CD4-positive, CD25-positive, alpha-beta regulatory T cell (primary cell): ENCODE data around the gene SLC38A8. TPM values are rescaled to one million over a fixed set of nuclear protein-coding genes. Genes with fewer than 3 reads are reported as not detected.

Experiments used
- ATAC-seq, 2 donors: fragments of 150-1000 bp; cut with Tn5 transposase; one replicate each; pipeline ENCODE4 v1.10.0; 2021; ENCODE audit warnings: low read depth in 2 of 2, moderate number of reproducible peaks in 2 of 2, moderate library complexity in 1 of 2
- DNase-seq, 3 donors: peaks; one replicate each; pipeline versions ENCODE4 v3.0.0 to v3.0.0-alpha.2; 2012 to 2022; ENCODE audit warnings: mixed read lengths in 1 of 3
- H3K27ac ChIP-seq: one replicate; pipeline ENCODE4 v1.7.0; 2013; ENCODE audit warnings: mild to moderate bottlenecking, low read length; ENCODE audit not compliant: insufficient read depth, poor library complexity, severe bottlenecking
- H3K27me3 ChIP-seq: one replicate; pipeline ENCODE4 v1.7.0; 2013; ENCODE audit warnings: low read length; ENCODE audit not compliant: control insufficient read depth, insufficient read depth
- H3K36me3 ChIP-seq: one replicate; pipeline ENCODE4 v1.7.0; 2013; ENCODE audit warnings: mild to moderate bottlenecking, low read length, moderate library complexity; ENCODE audit not compliant: control insufficient read depth, insufficient read depth
- H3K4me1 ChIP-seq: 2 replicates; pipeline ENCODE4 v1.7.0; 2013; ENCODE audit warnings: mild to moderate bottlenecking, low read length; ENCODE audit not compliant: insufficient read depth, control insufficient read depth, poor library complexity, severe bottlenecking
- H3K4me3 ChIP-seq: one replicate; pipeline ENCODE4 v1.7.0; 2013; ENCODE audit warnings: low read depth, mild to moderate bottlenecking, low read length, moderate library complexity
- H3K9me3 ChIP-seq, 2 experiments: 1 replicate in 1 of 2; 2 replicates in 1 of 2; pipeline ENCODE4 v1.7.0; 2013; ENCODE audit warnings: low read length in 2 of 2, mild to moderate bottlenecking in 1 of 2, moderate library complexity in 1 of 2; ENCODE audit not compliant: control insufficient read depth in 2 of 2
- H3K27ac Mint-ChIP-seq, 3 donors: one replicate each; pipeline ENCODE4 v1.8.0; 2020 to 2022; ENCODE audit warnings: mild to moderate bottlenecking in 3 of 3, mixed read lengths in 3 of 3, moderate library complexity in 2 of 3
- H3K27me3 Mint-ChIP-seq: one replicate; pipeline ENCODE4 v1.8.0; 2022; ENCODE audit warnings: mild to moderate bottlenecking, mixed read lengths
- H3K36me3 Mint-ChIP-seq: one replicate; pipeline ENCODE4 v1.8.0; 2020; ENCODE audit warnings: mixed read lengths
- H3K4me1 Mint-ChIP-seq, 4 donors: one replicate each; pipeline ENCODE4 v1.8.0; 2020 to 2022; ENCODE audit warnings: mixed read lengths in 4 of 4, mild to moderate bottlenecking in 1 of 4
- H3K4me3 Mint-ChIP-seq, 4 donors: one replicate each; pipeline ENCODE4 v1.8.0; 2020 to 2022; ENCODE audit warnings: mild to moderate bottlenecking in 4 of 4, mixed read lengths in 4 of 4, moderate library complexity in 3 of 4
- H3K9me3 Mint-ChIP-seq, 7 donors: one replicate each; pipeline ENCODE4 v1.8.0; 2020 to 2022; ENCODE audit warnings: mixed read lengths in 7 of 7, mild to moderate bottlenecking in 3 of 7, moderate library complexity in 2 of 7
- polyA plus RNA-seq, 4 donors: library from polyadenylated mRNA; unstranded; fragments of 300-500 nt; fragmentation: Illumina TruSeq; gene quantifications; one replicate each; pipeline ENCODE4 v1.2.3, GENCODE V29; 2021
- total RNA-seq: library from RNA; stranded (reverse); gene quantifications from one replicate; pipeline ENCODE4 v1.2.3, GENCODE V29; 2022

Gene SLC38A8
- total and polyA plus RNA-seq, 5 donors from 2014 or later = not detected

GRCh38 chr16:84068041-84068440 lies 25.4 kb upstream of the SLC38A8 start:
- Mint-ChIP-seq H3K9me3 (no peaks in the 10 kb centered on the region), H3K36me3 (peaks cover 43% of the 10 kb centered on the region), H3K4me1 (peaks cover 0 to 9% (median 0%) of the 10 kb centered on the region in 4 donors), H3K27ac (no peak overlapping the region), H3K27me3 (no peaks in the 10 kb centered on the region), H3K4me3 (no peak overlapping the region)
- Histone ChIP-seq H3K36me3 (peaks cover 96% of the 10 kb centered on the region), H3K27me3 (no peaks in the 10 kb centered on the region), H3K9me3 (no peaks in the 10 kb centered on the region), H3K4me1 (no peaks in the 10 kb centered on the region), H3K27ac (no peak overlapping the region), H3K4me3 (no peak overlapping the region)
- no peak for DNase-seq
- no peak for ATAC-seq

- no peak overlapping the region for H3K27ac Mint-ChIP-seq
- no peak for DNase-seq
- no peaks in the 10 kb centered on the region for H3K27me3 Mint-ChIP-seq
- no peak overlapping the region for H3K4me3 Mint-ChIP-seq
- H3K4me1 Mint-ChIP-seq = peaks cover 0 to 11% (median 1%) of the 10 kb centered on the region in 4 donors
- no peak for ATAC-seq
- no peaks in the 10 kb centered on the region for H3K27me3 ChIP-seq
- H3K9me3 Mint-ChIP-seq = no peaks in the 10 kb centered on the region
- H3K4me1 ChIP-seq = no peaks in the 10 kb centered on the region
- H3K36me3 ChIP-seq = peaks cover 96% of the 10 kb centered on the region
- H3K27ac ChIP-seq = no peak overlapping the region
- H3K4me3 ChIP-seq = no peak overlapping the region
- peaks cover 47% of the 10 kb centered on the region for H3K36me3 Mint-ChIP-seq
- H3K9me3 ChIP-seq = no peaks in the 10 kb centered on the region
These were observed 25.0 kb upstream of the SLC38A8 start for GRCh38 chr16:84067640-84068039.

GRCh38 chr16:84065536-84066132 lies 23.0 kb upstream of the SLC38A8 start:
- ATAC-seq = no peak

GRCh38 chr16:84063980-84064379 lies 21.4 kb upstream of the SLC38A8 start:
- peaks cover 52% of the 10 kb centered on the region for H3K36me3 Mint-ChIP-seq
- H3K4me1 Mint-ChIP-seq = peaks cover 0 to 11% (median 2%) of the 10 kb centered on the region in 4 donors
- no peak overlapping the region for H3K4me3 ChIP-seq
- H3K27ac Mint-ChIP-seq = no peak overlapping the region
- no peaks in the 10 kb centered on the region for H3K9me3 Mint-ChIP-seq
- ATAC-seq = no peak
- H3K4me1 ChIP-seq = no peaks in the 10 kb centered on the region
- H3K9me3 ChIP-seq = no peaks in the 10 kb centered on the region
- H3K36me3 ChIP-seq = peaks cover 94% of the 10 kb centered on the region
- H3K27me3 Mint-ChIP-seq = no peaks in the 10 kb centered on the region
- H3K4me3 Mint-ChIP-seq = no peak overlapping the region
- H3K27ac ChIP-seq = no peak overlapping the region
- H3K27me3 ChIP-seq = no peaks in the 10 kb centered on the region
- DNase-seq = no peak

More at GRCh38 chr16:84065536-84066132, 23.0 kb upstream of the SLC38A8 start:
- Mint-ChIP-seq H3K4me3 (no peak overlapping the region), H3K4me1 (peaks cover 0 to 11% (median 2%) of the 10 kb centered on the region in 4 donors), H3K27ac (no peak overlapping the region), H3K36me3 (peaks cover 48% of the 10 kb centered on the region), H3K27me3 (no peaks in the 10 kb centered on the region), H3K9me3 (no peaks in the 10 kb centered on the region)
- Histone ChIP-seq H3K27ac (no peak overlapping the region), H3K4me3 (no peak overlapping the region), H3K9me3 (no peaks in the 10 kb centered on the region), H3K27me3 (no peaks in the 10 kb centered on the region), H3K4me1 (no peaks in the 10 kb centered on the region), H3K36me3 (peaks cover 95% of the 10 kb centered on the region)
- peak in 1 of 3 donors; percentile 46 for DNase-seq

- H3K4me3 Mint-ChIP-seq = no peak overlapping the region
These were observed 20.4 kb upstream of the SLC38A8 start for GRCh38 chr16:84062734-84063640.

GRCh38 chr16:84061236-84061819 lies 18.7 kb upstream of the SLC38A8 start:
- ATAC-seq = no peak
- Histone ChIP-seq H3K36me3 (peaks cover 95% of the 10 kb centered on the region), H3K27me3 (no peaks in the 10 kb centered on the region), H3K4me3 (no peak overlapping the region), H3K9me3 (no peaks in the 10 kb centered on the region), H3K27ac (no peak overlapping the region), H3K4me1 (no peaks in the 10 kb centered on the region)
- no peak overlapping the region for H3K4me3 Mint-ChIP-seq
- peak overlapping the region in 1 of 3 donors; percentile 59 for H3K27ac Mint-ChIP-seq
- H3K27me3 Mint-ChIP-seq = no peaks in the 10 kb centered on the region
- peaks cover 0 to 9% (median 2%) of the 10 kb centered on the region in 4 donors for H3K4me1 Mint-ChIP-seq
- peaks cover 55% of the 10 kb centered on the region for H3K36me3 Mint-ChIP-seq
- H3K9me3 Mint-ChIP-seq = no peaks in the 10 kb centered on the region
- no peak for DNase-seq

More at GRCh38 chr16:84062734-84063640, 20.4 kb upstream of the SLC38A8 start:
- no peaks in the 10 kb centered on the region for H3K27me3 Mint-ChIP-seq
- peaks cover 0 to 11% (median 2%) of the 10 kb centered on the region in 4 donors for H3K4me1 Mint-ChIP-seq
- peak in 1 of 2 donors; percentile 59 for ATAC-seq
- peaks cover 94% of the 10 kb centered on the region for H3K36me3 ChIP-seq
- peak overlapping the region; percentile 19 for H3K27ac ChIP-seq
- H3K27ac Mint-ChIP-seq = peak overlapping the region in 1 of 3 donors; percentile 58
- peaks cover 51% of the 10 kb centered on the region for H3K36me3 Mint-ChIP-seq
- no peaks in the 10 kb centered on the region for H3K4me1 ChIP-seq
- H3K9me3 Mint-ChIP-seq = no peaks in the 10 kb centered on the region
- no peak overlapping the region for H3K4me3 ChIP-seq
- no peaks in the 10 kb centered on the region for H3K27me3 ChIP-seq
- H3K9me3 ChIP-seq = no peaks in the 10 kb centered on the region
- peak; percentile 37 to 41 (median 38) for DNase-seq

- Mint-ChIP-seq H3K27me3 (no peaks in the 10 kb centered on the region), H3K27ac (no peak overlapping the region), H3K4me1 (peaks cover 0 to 9% (median 2%) of the 10 kb centered on the region in 4 donors), H3K36me3 (peaks cover 64% of the 10 kb centered on the region), H3K4me3 (no peak overlapping the region), H3K9me3 (no peaks in the 10 kb centered on the region)
- ATAC-seq = no peak
- no peaks in the 10 kb centered on the region for H3K4me1 ChIP-seq
- H3K9me3 ChIP-seq = no peaks in the 10 kb centered on the region
- H3K36me3 ChIP-seq = peaks cover 95% of the 10 kb centered on the region
- no peaks in the 10 kb centered on the region for H3K27me3 ChIP-seq
- no peak overlapping the region for H3K4me3 ChIP-seq
- no peak for DNase-seq
- no peak overlapping the region for H3K27ac ChIP-seq
These were observed 17.6 kb upstream of the SLC38A8 start for GRCh38 chr16:84059946-84060901.
